ENCODE results near the gene OBP2A.
"Not testable (repeated sequence)": the region's sequence is repeated elsewhere in the genome, so short reads cannot be mapped to it uniquely, and the experiment has no call there.

The OBP2A gene

DNA sequence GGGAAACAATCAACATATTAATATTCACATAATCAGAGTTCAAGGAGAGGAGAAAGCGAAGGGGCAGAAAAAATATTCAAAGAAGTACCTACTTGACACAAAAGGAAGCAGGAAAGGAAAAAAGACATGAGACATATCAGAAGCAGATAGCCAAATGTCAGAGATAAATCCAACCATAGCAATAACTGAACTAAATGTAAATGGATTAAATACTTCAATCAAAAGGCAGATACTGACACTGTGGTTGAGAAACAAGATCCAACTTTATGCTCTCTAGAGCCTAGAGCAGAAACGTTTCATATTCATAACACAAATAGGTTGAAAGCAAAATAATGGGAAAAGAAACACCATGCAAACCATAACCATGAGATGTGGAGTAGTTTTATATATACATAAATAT, 36.5 kb upstream of the OBP2A start:
- no peak for DNase-seq (ENCODE audit: low read depth, low spot score)

DNA sequence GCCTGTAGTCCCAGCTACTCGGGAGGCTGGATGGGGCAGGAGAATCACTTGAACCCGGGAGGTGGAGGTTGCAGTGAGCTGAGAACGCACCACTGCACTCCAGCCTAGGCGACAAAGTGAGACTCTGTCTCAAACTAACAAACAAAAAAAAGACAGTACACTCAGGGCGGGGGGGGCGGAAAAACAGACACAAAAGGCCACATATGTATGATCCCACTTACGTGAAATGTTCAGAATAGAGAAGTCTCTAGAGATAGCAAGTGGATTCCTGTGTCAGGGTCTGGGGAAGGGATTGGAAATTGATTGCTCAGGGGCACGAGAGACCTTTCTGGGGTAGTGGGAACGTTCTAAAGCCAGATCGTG, 33.7 kb upstream of the OBP2A start:
- DNase-seq (ENCODE audit: low read depth, low spot score), result no peak

GRCh38 chr9:135512904-135513303, 33.0 kb upstream of the OBP2A start:
- DNase-seq (ENCODE audit: low read depth, low spot score), result peak; percentile 31

DNA sequence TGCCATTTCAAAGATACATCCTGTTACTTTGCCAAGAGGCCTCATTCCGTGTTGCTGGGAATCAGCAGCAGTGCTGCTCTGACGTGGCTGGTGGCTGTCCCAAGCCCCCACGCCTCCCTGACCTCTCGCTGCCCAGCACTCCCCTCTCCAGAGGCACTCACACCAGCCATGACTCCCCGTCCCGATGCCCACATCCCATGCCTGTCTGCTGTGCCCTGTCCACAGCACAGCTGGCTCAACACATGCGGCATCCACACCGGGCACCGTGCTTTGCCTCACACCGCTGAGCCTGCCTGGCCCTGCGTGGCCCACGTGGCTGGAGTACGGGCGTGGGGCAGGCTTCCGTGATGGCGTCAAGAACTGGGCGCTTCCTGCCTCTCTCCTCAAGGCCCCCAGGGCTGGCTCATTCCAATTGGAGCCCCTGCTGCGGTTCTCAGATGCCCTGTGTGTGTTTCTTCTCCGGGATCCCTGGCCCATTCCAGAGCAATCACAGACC, 32.5 kb upstream of the OBP2A start:
- no peak for DNase-seq (ENCODE audit: low read depth, low spot score)

GRCh38 chr9:135513906-135514305, 32.0 kb upstream of the OBP2A start:
- DNase-seq (ENCODE audit: low read depth, low spot score), result not testable (repeated sequence)

DNA sequence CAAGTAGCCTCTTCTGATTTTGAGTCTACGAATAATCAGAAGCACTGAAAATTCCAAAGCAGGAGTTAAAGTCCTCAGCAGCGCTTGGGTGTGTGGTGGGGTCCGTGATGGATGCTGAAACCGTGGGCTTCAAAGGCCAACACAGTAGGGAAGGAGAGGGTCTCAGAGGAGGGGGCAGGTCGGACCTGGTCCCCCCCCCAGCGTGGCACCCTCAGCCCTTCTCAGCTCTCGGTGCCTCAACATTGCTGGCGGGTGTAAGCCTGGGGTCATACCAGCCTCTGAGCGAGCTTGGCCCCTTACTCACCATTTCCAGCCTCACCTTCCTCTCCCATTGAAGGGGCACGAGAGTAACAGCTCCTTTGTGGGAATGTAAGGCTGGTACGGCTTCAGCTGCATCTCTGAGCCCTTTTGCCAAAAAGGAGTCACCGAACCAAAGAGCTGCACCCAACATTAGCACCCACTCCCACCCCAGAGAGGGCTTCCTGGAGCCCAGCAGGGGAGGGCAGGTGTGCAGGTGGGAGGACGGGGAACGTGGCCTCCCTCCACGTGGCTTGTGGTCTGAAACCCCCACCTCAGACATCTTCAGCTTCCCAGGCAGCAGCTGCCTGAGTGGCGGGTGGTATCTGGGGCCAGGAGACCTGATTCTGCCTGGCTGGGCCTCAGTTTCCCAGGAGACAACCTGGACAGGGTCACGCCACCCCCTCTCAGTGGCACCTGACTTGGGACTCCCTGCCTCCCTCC, 31.4 kb upstream of the OBP2A start:
- DNase-seq (ENCODE audit: low read depth, low spot score), result no peak

DNA sequence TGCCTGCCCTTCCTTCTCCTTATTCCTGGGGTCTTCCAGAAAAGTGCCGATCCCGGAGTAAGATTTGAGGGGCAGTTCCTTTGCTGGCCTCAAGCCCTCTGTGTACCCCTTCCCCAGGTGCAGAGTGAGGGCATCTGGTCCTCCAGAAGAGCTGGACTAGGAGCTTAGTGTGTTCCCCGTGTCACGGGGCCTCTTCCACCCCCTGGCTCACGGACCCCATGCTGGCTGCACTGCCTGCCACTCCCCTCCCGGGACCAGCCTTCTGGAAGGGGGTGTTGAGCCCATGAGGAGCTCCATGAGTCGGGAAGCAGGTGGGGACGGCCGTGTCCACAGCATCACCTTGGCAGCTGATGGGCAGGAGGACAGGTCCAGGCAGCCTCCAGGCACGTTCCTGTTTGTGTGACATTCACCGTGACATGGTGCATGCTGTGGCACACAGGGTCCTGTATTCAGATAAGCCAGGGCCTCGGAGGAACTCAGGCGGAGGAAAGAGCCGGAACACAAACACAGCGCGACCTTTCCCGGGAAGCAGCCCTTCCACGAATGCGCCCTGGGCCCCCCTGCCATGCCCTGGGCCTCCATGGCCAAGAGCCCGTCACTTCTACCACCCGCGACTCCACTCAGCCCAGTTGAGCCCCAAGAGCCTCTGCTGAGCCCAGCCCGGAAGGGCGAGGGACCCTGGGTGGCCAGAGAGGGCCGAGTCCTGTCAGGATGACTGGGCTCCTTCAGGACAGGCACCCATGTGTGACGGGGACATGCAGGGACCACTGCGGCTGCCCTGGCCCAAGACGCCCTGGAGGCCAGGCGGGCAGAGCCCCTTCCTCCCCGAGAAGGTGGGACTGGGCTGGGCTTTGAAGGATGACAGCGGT, 30.6 kb upstream of the OBP2A start:
- no peak for DNase-seq (ENCODE audit: low read depth, low spot score)

GRCh38 chr9:135516132-135516860, 29.6 kb upstream of the OBP2A start:
- DNase-seq (ENCODE audit: low read depth, low spot score), result no peak

- no peak for DNase-seq (ENCODE audit: low read depth, low spot score)
These were observed 28.5 kb upstream of the OBP2A start for GRCh38 chr9:135517407-135517822.

- DNase-seq (ENCODE audit: low read depth, low spot score), result no peak
These were observed 26.6 kb upstream of the OBP2A start for GRCh38 chr9:135519179-135519971.

GRCh38 chr9:135520916-135521607, 24.9 kb upstream of the OBP2A start, which contains the start of gene LCN1:
Gene LCN1 (plus strand): TSS chr9:135521440. CDS start chr9:135521498, 58 bp downstream.
- DNase-seq (ENCODE audit: low read depth, low spot score), result no peak

DNA sequence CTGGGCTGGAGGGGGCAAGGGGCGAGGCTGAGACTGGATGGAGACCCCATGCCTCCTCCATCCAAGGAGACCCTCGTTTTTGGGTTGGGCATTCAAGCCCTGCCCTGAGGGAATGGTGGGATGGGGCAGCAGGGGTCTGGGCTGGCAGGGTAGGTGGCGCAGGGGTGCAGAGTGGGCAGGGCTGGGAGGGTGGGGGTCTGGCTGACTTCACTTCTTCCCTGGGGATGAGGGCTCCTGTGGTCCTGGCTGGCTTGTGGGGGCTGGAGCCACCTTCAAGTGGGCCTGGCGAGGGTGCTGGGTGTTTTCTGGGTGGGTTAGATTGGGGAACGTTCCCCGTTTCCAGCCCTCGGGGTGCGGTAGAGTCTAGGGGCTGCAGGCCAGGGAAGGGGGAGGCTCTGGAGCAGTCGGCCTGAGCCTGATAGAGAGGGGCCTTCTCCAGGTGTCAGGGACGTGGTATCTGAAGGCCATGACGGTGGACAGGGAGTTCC, 24.3 kb upstream of the OBP2A start:
- DNase-seq (ENCODE audit: low read depth, low spot score), result no peak

- DNase-seq (ENCODE audit: low read depth, low spot score), result no peak
These were observed 23.6 kb upstream of the OBP2A start for GRCh38 chr9:135522137-135522877.

- DNase-seq (ENCODE audit: low read depth, low spot score), result no peak
These were observed 23.0 kb upstream of the OBP2A start for GRCh38 chr9:135522931-135523330.

GRCh38 chr9:135523521-135524129, 22.3 kb upstream of the OBP2A start:
- DNase-seq (ENCODE audit: low read depth, low spot score), result no peak

DNA sequence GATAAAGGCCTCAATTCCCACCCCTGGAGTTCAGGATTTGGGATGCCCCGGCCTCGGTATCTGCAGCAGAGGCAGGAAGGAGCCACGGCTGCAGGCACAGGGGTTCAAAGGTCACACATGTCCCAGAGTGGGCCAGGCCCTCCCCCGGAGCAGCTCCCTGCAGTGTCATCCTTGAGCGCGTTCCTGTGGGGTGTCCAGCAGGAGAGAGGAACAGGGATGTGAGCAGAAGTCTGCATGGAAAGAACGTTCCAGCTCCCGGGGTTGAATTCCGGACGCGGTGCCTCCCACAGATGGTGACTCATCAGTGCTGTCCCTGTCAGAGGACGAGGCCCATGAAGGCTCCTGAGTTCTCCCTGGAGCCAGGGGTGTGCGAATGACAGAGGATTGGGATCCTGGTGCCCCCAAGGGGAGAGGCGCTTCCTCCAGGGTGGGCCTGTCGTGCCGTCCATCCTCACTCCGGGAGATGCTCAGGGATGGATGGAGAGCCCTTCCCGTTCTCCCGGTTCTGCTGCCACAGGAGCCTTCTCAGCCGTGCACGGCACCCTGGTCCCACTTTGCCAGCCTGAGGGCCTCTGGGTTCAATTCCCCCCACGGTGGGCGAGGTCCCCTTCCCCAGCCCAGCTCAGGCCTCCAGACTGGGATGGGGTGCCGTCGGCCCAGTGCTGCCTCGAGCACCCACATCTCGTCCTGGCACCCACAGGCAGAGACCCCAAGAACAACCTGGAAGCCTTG, 21.6 kb upstream of the OBP2A start:
- peak; percentile 18 for DNase-seq (ENCODE audit: low read depth, low spot score)

DNA sequence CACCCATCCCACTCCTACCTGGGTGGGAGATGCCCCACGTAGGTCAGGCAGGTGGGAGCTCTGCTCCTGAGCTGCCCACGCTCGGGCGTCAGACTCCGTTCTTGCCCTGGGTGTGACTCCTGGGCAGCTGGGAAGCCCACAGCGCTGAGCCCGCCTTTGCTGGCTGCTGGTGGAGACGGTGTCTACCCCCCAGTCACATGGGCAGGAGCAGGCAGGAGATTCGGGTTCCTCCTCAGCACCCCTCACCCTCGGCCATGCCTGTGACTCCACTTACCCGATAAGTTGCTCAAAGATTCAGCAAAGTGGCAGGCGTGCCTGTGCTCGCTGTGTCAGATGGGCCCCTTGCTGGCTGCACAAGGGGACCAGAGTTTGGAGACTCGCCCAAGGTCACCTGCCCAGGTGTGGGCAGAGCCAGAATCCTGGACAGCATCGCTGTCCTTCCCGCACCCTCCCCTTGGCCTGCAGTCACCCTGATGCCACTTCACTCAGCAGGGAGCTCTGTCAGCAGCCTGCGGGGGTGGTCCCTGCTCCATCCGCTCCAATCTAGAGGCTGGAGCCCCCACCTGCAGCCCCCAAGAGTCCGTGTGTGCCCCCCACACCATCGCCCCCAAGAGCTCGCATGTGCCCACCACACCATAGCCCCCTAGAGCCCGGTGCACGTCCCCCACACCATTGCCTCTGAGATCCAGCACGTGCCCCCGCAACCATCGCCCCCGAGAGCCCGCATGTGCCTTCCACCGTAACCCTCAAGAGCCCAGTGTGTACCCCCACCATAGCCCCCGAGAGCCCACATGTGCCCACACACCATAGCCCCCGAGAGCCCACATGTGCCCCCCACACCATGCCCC, 20.5 kb upstream of the OBP2A start:
- DNase-seq (ENCODE audit: low read depth, low spot score), result no peak
